ENCODE results near the gene RPA3.

RPA3 gene

GRCh38 chr7:7757576-7757975, 39.2 kb upstream of the RPA3 start:
- no peak for TF ChIP-seq POLR2AphosphoS5 (IDR thresholded peaks at IDR 0.05; ENCODE audit: low read depth)
- no peak for TF ChIP-seq REST (IDR thresholded peaks at IDR 0.05; ENCODE audit: insufficient replicate concordance, low read depth)
- no peak for TF ChIP-seq CTCF (IDR thresholded peaks at IDR 0.05; ENCODE audit: insufficient read depth, low read length)
- no peak for TF ChIP-seq SPI1 (IDR thresholded peaks at IDR 0.05; ENCODE audit: borderline replicate concordance, low read depth)
- no peak for TF ChIP-seq GABPA (IDR thresholded peaks at IDR 0.05; ENCODE audit: low read depth)
- no peak overlapping the region for H3K4me3 ChIP-seq (replicated peaks; ENCODE audit: insufficient read depth, low read length)
- DNase-seq (ENCODE audit: low read depth in 1 of 2, low spot score in 1 of 2), result no peak
- H3K27me3 ChIP-seq (ENCODE audit: insufficient read depth, poor library complexity, severe bottlenecking), result no peaks in the 10 kb centered on the region
- H3K27ac ChIP-seq (replicated peaks), result no peak overlapping the region

- Histone ChIP-seq H3K4me3 (replicated peaks; ENCODE audit: insufficient read depth, low read length) (no peak overlapping the region), H3K27me3 (ENCODE audit: insufficient read depth, poor library complexity, severe bottlenecking) (no peaks in the 10 kb centered on the region), H3K27ac (replicated peaks) (no peak overlapping the region)
- no peak for DNase-seq (ENCODE audit: low read depth in 1 of 2, low spot score in 1 of 2)
- no peak for TF ChIP-seq CTCF (IDR thresholded peaks at IDR 0.05; ENCODE audit: insufficient read depth, low read length)
- TF ChIP-seq POLR2AphosphoS5 (IDR thresholded peaks at IDR 0.05; ENCODE audit: low read depth), result no peak
- TF ChIP-seq SPI1 (IDR thresholded peaks at IDR 0.05; ENCODE audit: borderline replicate concordance, low read depth), result no peak
- TF ChIP-seq GABPA (IDR thresholded peaks at IDR 0.05; ENCODE audit: low read depth), result no peak
- no peak for TF ChIP-seq REST (IDR thresholded peaks at IDR 0.05; ENCODE audit: insufficient replicate concordance, low read depth)
Measured at GRCh38 chr7:7756577-7756976, 38.2 kb upstream of the RPA3 start.

- TF ChIP-seq REST (IDR thresholded peaks at IDR 0.05; ENCODE audit: insufficient replicate concordance, low read depth) (no peak), GABPA (IDR thresholded peaks at IDR 0.05; ENCODE audit: low read depth) (no peak), CTCF (IDR thresholded peaks at IDR 0.05; ENCODE audit: insufficient read depth, low read length) (no peak), POLR2AphosphoS5 (IDR thresholded peaks at IDR 0.05; ENCODE audit: low read depth) (no peak), SPI1 (IDR thresholded peaks at IDR 0.05; ENCODE audit: borderline replicate concordance, low read depth) (no peak)
- Histone ChIP-seq H3K4me3 (replicated peaks; ENCODE audit: insufficient read depth, low read length) (no peak overlapping the region), H3K27ac (replicated peaks) (no peak overlapping the region), H3K27me3 (ENCODE audit: insufficient read depth, poor library complexity, severe bottlenecking) (no peaks in the 10 kb centered on the region)
- no peak for DNase-seq (ENCODE audit: low read depth in 1 of 2, low spot score in 1 of 2)
Measured at GRCh38 chr7:7751243-7752092, 33.1 kb upstream of the RPA3 start.

Measured in HL-60 (cell line).